ENCODE data around the gene RRAGB.
"Not testable (repeated sequence)": the region's sequence is repeated elsewhere in the genome, so short reads cannot be mapped to it uniquely, and the experiment has no call there.

RRAGB gene, protein sequence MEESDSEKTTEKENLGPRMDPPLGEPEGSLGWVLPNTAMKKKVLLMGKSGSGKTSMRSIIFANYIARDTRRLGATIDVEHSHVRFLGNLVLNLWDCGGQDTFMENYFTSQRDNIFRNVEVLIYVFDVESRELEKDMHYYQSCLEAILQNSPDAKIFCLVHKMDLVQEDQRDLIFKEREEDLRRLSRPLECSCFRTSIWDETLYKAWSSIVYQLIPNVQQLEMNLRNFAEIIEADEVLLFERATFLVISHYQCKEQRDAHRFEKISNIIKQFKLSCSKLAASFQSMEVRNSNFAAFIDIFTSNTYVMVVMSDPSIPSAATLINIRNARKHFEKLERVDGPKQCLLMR

GRCh38 chrX:55717521-55718497, at the start of gene RRAGB:
Gene RRAGB (plus strand): TSS chrX:55717749. CDS start chrX:55718328, 579 bp downstream.
- DNase-seq: peak; percentile 91

- DNase-seq: no peak
Measured at GRCh38 chrX:55668084-55668483, 49.5 kb upstream of the RRAGB start.

DNA sequence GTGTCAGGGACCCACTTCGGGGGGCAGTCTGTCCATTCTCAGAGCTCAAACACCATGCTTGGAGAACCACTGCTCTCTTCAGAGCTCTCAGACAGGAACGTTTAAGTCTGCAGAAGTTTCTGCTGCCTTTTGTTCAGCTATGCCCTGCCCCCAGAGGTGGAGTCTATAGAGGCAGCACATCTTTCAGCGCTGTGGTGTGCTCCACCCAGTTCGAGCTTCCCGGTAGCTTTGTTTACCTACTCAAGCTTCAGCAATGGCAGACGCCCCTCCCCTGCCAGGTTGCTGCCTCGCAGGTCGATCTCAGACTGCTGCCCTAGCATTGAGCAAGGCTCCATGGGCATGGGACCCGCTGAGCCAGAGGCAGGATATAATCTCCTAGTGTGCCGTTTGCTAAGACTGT, 29.0 kb upstream of the RRAGB start:
- not testable (repeated sequence) for DNase-seq

DNA sequence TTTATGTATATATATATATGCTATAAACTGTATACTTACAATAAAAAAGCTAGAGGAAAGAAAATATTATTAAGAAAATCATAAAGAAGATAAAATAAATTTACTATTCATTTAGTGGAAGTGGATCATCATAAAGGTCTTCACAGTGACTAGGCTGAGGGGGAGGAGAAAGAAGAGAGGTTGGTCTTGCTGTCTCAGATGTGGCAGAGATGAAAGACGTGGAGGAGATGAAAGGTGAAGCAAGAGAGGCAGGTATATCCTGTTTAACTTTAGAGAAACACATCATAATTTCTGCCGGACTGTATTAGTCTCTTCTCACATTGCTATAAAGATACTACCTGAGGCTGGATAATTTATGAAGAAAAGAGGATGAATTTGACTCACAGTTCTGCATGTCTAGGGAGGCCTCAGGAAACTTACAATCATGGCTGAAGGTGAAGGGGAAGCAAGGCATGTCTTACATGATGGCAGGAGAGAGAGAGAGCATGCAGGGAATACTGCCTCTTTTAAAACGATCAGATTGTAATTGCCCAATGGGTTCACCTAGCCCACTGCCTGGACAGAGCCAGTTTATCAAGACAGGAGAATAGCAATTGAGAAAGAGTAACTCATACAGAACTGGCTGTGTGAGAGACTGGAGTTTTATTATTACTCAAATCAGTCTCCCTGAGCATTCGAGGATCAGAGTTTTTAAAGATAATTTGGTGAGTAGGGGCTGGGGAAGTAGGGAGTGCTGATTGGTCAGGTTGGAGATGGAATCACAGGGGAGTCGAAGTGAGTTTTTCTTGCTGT, 22.1 kb upstream of the RRAGB start:
- DNase-seq: no peak

DNA sequence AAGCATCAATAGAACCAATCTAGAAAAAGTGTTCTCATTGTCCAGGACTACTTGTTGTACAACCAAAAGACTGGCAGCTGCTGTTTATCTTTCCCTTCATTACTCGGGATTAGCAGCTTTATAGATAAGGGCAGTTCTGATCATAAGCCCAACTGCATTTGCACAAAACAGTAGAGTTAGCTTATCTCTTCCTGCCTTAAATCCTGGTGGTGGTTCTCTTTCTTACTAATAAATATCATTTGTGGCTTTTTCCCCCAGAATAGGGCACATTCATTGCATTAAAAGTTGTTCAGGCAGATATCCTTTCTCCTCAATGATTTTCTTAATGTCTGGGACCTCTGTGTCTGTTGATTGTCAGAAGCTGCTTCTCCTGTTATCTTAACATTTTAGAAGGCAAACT, 20.2 kb upstream of the RRAGB start:
- no peak for DNase-seq

- DNase-seq: no peak
Measured at GRCh38 chrX:55702671-55703070, 14.9 kb upstream of the RRAGB start.

DNA sequence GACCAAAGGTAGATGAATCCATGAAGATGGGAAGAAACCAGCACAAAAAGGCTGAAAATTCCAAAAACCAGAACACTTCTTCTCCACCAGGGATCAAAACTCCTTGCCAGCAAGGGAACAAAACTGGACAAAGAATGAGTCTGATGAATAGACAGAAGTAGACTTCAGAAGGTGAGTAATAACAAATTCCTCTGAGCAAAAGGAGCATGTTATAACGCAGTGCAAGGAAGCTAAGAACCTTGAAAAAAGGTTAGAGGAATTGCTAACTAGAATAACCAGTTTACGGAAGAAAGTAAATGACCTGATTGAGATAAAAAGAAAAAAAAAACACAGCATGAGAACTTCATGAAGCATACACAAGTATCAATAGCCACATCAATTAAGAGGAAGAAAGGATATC, 14.1 kb upstream of the RRAGB start:
- DNase-seq: not testable (repeated sequence)

DNA sequence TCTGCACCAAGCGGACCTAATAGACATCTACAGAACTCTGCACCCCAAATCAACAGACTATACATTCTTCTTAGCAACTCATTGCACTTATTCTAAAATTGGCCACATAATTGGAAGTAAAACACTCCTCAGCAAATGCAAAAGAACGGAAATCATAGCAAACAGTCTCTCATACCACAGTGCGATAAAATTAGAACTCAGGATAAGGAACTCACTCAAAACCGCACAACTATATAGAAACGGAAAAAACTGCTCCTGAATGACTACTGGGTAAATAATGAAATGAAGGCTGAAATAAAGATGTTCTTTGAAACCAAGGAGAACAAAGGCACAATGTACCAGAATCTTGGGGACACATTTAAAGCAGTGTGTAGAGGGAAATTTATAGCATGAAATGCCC, 12.5 kb upstream of the RRAGB start:
- DNase-seq: not testable (repeated sequence)

- DNase-seq: no peak
Measured at GRCh38 chrX:55709735-55710134, 7.8 kb upstream of the RRAGB start.

DNA sequence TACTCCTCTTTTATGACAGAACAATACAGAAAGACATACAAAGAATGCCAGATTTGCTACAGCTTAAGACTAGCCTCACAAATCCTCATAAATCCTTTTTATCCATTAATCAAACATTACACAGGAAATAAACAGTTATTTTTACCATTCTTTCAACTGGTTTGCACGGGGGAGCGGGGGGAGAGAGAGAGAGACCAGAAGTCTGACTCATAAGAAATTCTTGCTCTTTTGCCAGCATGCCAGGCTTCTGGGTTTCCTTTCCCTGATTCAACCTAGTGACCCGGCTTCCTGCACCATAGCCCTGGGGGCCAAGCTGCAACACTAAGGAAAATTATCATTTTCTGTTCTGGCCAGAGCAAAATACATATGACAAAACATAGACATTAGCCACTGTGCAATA, 6.8 kb upstream of the RRAGB start:
- no peak for DNase-seq

DNA sequence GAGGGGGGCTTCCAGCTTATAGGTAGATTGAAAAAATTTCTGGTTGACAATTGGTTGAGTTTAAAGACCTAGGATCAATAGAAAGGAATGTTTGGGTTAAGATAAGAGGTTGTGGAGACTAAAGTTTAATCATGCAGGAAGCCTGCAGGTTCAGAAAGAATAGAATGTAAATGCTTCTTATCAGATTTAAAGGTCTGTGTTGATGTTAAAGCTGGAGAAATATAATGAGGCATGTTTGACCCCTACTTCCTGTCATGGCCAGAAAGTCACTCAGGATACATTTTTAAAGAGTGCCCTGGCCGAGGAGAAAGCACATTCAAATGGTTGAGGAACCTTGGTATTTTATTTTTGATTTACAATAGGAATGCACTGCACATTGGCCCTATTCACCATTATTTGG, 3.9 kb upstream of the RRAGB start:
- no peak for DNase-seq

GRCh38 chrX:55714161-55714560, 3.4 kb upstream of the RRAGB start:
- DNase-seq: no peak

DNA sequence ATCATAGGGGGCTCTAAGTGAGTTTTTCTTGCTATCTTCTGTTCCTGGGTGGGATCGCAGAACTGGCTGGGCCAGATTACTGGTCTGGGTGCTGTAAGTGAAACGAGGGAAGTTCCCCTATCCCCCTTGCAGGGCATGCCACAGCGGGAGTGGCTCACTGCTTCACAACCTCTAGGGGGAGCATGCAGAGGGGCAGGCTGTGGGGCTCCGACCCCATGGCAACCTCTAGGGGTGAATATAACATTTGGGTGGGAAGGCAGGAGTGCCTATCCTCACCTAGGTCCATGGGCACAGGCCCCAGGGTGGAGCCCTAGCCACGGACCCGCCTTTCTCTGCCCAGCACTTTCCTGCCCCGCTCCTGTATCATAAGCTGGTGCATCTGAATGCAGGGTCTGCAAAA, 1.7 kb upstream of the RRAGB start:
- DNase-seq: no peak

DNA sequence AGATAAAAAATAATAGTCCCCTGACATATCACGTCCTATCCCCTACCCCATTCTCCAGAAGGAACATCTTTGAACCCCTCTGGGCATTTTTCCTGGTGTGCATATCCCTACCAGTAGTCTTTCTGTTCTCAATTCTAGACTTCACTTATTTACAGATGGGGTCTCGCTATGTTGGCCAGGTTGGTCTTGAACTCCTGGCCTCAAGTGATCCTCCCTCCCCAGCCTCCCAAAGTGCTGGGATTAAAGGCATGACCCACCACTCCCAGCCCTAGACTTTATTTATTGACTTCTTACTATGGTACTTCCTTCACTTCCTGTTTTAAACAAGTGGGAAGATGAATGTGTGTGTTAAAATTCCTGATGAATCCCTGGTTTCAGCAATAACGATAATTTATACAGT, 612 bp upstream of the RRAGB start:
- no peak for DNase-seq

DNA sequence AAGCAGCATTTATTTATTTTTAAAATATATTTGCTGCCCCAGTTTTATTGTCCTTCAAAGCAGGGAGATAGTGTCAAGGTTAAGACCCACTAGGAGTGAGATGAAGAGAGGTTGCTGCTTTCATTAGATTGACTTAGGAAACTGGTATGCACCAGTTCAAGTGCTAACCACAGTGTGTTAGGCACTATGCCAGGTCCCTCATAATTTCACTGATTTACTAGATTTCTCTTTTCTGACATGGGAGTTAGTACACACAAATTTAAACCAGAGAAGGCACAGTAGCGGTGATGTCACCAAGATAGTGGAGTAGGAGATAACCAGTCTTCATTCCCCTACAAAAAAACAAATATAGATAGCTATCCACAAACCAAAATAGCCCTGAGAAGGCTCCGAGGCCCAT, 14.3 kb downstream of the RRAGB start:
- DNase-seq: no peak

DNA sequence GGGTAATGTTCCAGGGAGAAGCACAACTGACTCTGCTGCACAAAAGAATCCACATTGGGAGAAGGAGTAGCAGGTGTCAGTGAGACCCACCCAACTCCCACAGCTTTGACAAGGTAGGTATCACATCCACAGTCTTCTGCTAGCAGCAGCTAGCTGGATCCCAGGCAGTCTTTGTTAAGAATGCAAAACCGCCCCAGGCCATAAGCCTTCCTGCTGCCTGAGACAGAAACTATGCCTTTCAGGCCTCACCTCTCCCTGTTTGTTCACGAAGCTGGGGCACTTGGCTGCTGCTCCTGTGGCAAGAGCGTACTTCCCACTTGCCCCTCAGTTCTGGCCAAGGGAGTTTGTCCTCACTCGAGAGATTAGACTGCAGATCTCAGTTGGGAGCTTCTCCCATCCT, 21.4 kb downstream of the RRAGB start:
- DNase-seq: no peak

DNA sequence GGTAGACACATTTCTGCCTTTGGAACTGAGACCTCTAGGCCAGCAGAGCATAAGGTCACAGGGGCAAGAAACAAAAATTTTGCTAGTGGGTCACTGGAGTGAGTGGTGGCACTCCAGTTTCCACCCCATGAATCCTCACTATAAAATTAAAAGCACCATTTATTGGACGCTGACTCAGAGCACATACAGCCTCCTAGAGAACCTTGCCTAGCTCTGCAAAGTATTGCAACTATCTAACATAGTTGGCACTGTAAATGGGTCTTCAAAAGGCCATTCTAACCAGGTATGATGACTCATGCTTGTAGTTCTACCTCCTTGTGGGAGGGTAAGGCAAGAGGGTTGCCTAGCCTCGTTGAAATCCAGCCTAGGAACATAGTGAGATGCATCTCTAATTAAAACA, 25.1 kb downstream of the RRAGB start:
- no peak for DNase-seq

- not testable (repeated sequence) for DNase-seq
Measured at GRCh38 chrX:55748463-55748862, 30.9 kb downstream of the RRAGB start.

DNA sequence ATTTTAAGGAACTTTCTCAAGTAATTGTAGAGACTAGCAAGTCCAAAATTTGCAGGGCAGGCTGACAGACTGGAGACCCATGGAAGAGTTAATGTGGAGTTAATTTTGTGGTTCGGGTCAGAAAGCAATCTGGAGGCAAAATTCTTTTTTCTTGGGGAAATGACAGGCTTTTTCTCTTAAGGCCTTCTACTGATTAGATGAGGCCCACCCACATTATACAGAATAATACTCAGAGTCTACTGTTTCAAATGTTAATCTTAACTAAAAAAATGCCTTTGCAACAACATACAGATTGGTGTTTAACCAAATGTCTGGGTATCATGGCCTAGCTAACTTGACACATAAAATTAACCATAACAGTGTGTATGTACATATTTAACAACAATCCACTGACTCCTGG, 32.7 kb downstream of the RRAGB start:
- DNase-seq: no peak

GRCh38 chrX:55754861-55755294, 37.3 kb downstream of the RRAGB start:
- peak; percentile 8 for DNase-seq

DNA sequence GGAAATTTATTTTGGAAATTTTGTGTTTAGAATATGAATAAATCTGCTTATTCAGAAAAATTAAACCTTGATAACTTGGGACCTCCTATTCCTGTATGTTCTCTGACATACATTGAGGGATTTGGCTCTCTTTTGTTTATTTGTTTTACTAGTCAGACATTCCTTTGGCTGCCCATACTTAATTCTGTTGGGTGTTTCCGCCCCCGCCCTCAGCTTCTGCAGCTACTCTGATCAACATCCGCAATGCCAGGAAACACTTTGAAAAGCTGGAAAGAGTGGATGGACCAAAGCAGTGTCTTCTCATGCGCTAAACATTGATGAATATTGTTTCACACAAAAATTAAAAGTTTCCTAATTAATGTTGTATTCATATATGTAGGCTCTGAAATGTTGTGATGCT, 40.5 kb downstream of the RRAGB start:
- DNase-seq: no peak

DNA sequence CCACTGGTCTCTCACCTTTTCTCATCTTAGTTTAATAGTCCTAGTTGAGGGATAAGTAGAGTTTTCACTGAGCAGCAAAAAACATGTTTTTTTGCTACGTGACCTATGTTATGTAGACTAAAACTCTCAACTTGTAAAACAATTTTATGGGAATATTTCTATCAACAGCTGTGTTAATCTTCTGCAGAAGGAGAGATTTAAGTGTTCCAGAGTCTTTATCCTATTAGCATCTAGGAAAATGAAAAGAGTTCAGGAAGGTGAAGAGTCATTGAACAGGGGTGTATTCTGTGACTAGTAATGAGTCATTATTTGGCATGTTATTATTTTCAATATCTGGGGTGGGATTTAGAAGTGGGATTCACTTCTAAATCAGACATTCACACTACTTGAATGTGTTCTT, 41.9 kb downstream of the RRAGB start:
- DNase-seq: no peak

DNA sequence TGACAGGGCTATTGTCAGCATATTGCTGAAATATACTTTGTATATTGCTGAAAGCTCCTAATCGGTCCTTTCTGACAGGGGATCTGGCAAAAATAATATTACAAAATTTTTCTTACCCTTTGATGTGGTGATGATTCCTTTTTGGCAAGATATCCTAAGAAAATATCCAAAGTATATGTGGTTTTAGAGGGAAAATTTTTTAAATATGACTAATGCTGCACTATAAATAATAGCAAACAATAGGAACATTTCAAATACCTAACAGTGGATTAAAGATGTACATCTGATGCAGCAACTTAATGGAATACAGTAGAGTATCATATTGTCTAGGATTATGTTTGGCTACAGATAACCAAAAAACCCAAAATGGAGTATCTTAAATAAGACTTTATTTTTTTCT, 49.6 kb downstream of the RRAGB start:
- no peak for DNase-seq

Measured in stimulated activated CD4-positive, alpha-beta T cell treated with anti-CD3 and anti-CD28 coated beads, Interleukin-4, amount 100 ng/mL, for 24 hours (primary cell).